Hematopoietic multipotent progenitor cell (in vitro differentiated cells): ENCODE results near the gene KCNAB1. TPM values are rescaled to one million over a fixed set of nuclear protein-coding genes. Genes with fewer than 3 reads are reported as not detected.
"Not testable (repeated sequence)": the region's sequence is repeated elsewhere in the genome, so short reads cannot be mapped to it uniquely, and the experiment has no call there.

ENCODE experiments used
- DNase-seq, 3 donors: peaks; one replicate each; pipeline ENCODE4 v3.0.0-alpha.2; 2011 to 2015; ENCODE audit warnings: low read depth in 2 of 3, low spot score in 2 of 3
- total RNA-seq: library from RNA; depleted of rRNA; stranded (reverse); fragments of >200 nt; gene quantifications from one replicate; pipeline ENCODE4 v1.2.3, GENCODE V29; 2012

KCNAB1 gene
- total RNA-seq, 1 donor: not detected

GRCh38 chr3:156551746-156552145 lies 431.4 kb downstream of the KCNAB1 start:
- no peak for DNase-seq

GRCh38 chr3:156552973-156553372 lies 432.6 kb downstream of the KCNAB1 start:
- no peak for DNase-seq

- no peak for DNase-seq
Observed at GRCh38 chr3:156553705-156554356, 433.5 kb downstream of the KCNAB1 start.

GRCh38 chr3:156554515-156554841 lies 434.1 kb downstream of the KCNAB1 start:
- no peak for DNase-seq

GRCh38 chr3:156554842-156555687 lies 434.7 kb downstream of the KCNAB1 start, which contains the start of gene SSR3:
SSR3 (minus strand) TSS chr3:156555117; CDS start chr3:156555089, 28 bp downstream.
- peak; percentile 94 to 100 (median 100) for DNase-seq

- DNase-seq: no peak
Observed at GRCh38 chr3:156558389-156558788, 438.0 kb downstream of the KCNAB1 start.

- DNase-seq: no peak
Observed at GRCh38 chr3:156559321-156559720, 438.9 kb downstream of the KCNAB1 start.

GRCh38 chr3:156561533-156561932 lies 441.2 kb downstream of the KCNAB1 start:
- DNase-seq: no peak

GRCh38 chr3:156562486-156562885 lies 442.1 kb downstream of the KCNAB1 start:
- not testable (repeated sequence) for DNase-seq

- no peak for DNase-seq
Observed at GRCh38 chr3:156563900-156564682, 443.7 kb downstream of the KCNAB1 start.

- peak in 1 of 3 donors; percentile 24 for DNase-seq
Observed at GRCh38 chr3:156569016-156569415, 448.6 kb downstream of the KCNAB1 start.

GRCh38 chr3:156569881-156570280 lies 449.5 kb downstream of the KCNAB1 start:
- peak in 1 of 3 donors; percentile 37 for DNase-seq

- DNase-seq: no peak
Observed at GRCh38 chr3:156575641-156576040, 455.3 kb downstream of the KCNAB1 start.

GRCh38 chr3:156576051-156576450 lies 455.7 kb downstream of the KCNAB1 start:
- DNase-seq: no peak

- no peak for DNase-seq
Observed at GRCh38 chr3:156576651-156577348, 456.4 kb downstream of the KCNAB1 start.

- DNase-seq: no peak
Observed at GRCh38 chr3:156577736-156578135, 457.4 kb downstream of the KCNAB1 start.

- peak in 1 of 3 donors; percentile 29 for DNase-seq
Observed at GRCh38 chr3:156579427-156579851, 459.1 kb downstream of the KCNAB1 start.

- no peak for DNase-seq
Observed at GRCh38 chr3:156581033-156581432, 460.7 kb downstream of the KCNAB1 start.

- no peak for DNase-seq
Observed at GRCh38 chr3:156581954-156582353, 461.6 kb downstream of the KCNAB1 start.

GRCh38 chr3:156582532-156583183 lies 462.3 kb downstream of the KCNAB1 start:
- DNase-seq: no peak
